B cell (primary cell): ENCODE measurements around the gene IGF2BP3. TPM values are rescaled to one million over a fixed set of nuclear protein-coding genes. Genes with fewer than 3 reads are reported as not detected.

Experiments
- ATAC-seq: fragments of 200-7000 bp; cut with Tn5 transposase; one replicate; pipeline ENCODE4 v1.10.0; 2021; ENCODE audit warnings: low read depth, mild to moderate bottlenecking, moderate number of reproducible peaks, moderate library complexity
- CTCF ChIA-PET: fragments of 350-600 bp; sonication (Branson Sonifier 250); formaldehyde crosslinking; loops from one replicate; lab custom pipeline; 2021; ENCODE audit warnings: antibody characterized with exemption, inconsistent platforms; lab: Charles Lee
- POLR2A ChIA-PET: fragments of 350-600 bp; sonication (Branson Sonifier 250); formaldehyde crosslinking; loops from one replicate; lab custom pipeline; 2021; ENCODE audit warnings: antibody characterized with exemption; lab: Charles Lee
- DNase-seq: peaks from one replicate; pipeline ENCODE4 v3.0.0; 2013
- H2AFZ ChIP-seq: 2 replicates; pipeline ENCODE4 v1.6.1; 2012; ENCODE audit warnings: mild to moderate bottlenecking, low read depth, low read length; ENCODE audit not compliant: insufficient read depth, poor library complexity, severe bottlenecking
- H3K27ac ChIP-seq, 2 donors: 1 replicate in 1 of 2; 2 replicates in 1 of 2; pipeline ENCODE4 v1.5.1; 2012 to 2013; ENCODE audit warnings: low read length in 2 of 2, mild to moderate bottlenecking in 2 of 2, moderate library complexity in 1 of 2
- H3K27me3 ChIP-seq, 4 experiments: fragments of 200-600 bp in 1 of 4; sonication (generic) in 1 of 4; replicated peaks in 1 of 4; 1 replicate in 2 of 4; 2 replicates in 2 of 4; pipeline versions ENCODE4 v1.6.1 to v1.7.0; 2013 to 2016; ENCODE audit warnings: low read length in 3 of 4, mild to moderate bottlenecking in 2 of 4, mixed read lengths in 1 of 4, moderate library complexity in 1 of 4; ENCODE audit not compliant: insufficient read depth in 4 of 4, control insufficient read depth in 3 of 4; ENCODE audit errors: control extremely low read depth in 1 of 4
- H3K36me3 ChIP-seq, 2 experiments: replicated peaks in 1 of 2; 1 replicate in 1 of 2; 2 replicates in 1 of 2; pipeline versions ENCODE4 v1.6.1 to v1.7.1; 2013; ENCODE audit warnings: low read length in 1 of 2; ENCODE audit not compliant: insufficient read depth in 2 of 2, control insufficient read depth in 1 of 2; ENCODE audit errors: control extremely low read depth in 1 of 2, extremely low read depth in 1 of 2
- H3K4me1 ChIP-seq, 2 donors: fragments of 200-600 bp in 1 of 2; sonication (generic) in 1 of 2; 1 replicate in 1 of 2; 2 replicates in 1 of 2; pipeline versions ENCODE4 v1.5.1 to v1.6.1; 2013 to 2017; ENCODE audit warnings: low read length in 2 of 2; ENCODE audit not compliant: control insufficient read depth in 2 of 2, insufficient read depth in 2 of 2
- H3K4me2 ChIP-seq: replicated peaks from 2 replicates; pipeline ENCODE3; 2012; ENCODE audit warnings: mild to moderate bottlenecking, low read depth, low read length; ENCODE audit not compliant: poor library complexity, severe bottlenecking
- H3K4me3 ChIP-seq, 5 experiments: fragments of 200-600 bp in 1 of 5; sonication (generic) in 1 of 5; 1 replicate in 3 of 5; 2 replicates in 2 of 5; pipeline versions ENCODE4 v1.5.1 to v1.7.0; 2011 to 2016; ENCODE audit warnings: low read length in 4 of 5, mild to moderate bottlenecking in 4 of 5, low read depth in 2 of 5, control low read depth in 1 of 5, moderate library complexity in 1 of 5; ENCODE audit not compliant: insufficient read depth in 1 of 5; ENCODE audit errors: control extremely low read depth in 1 of 5, extremely low read depth in 1 of 5
- H3K79me2 ChIP-seq: fragments of 200-600 bp; sonication (generic); one replicate; pipeline ENCODE4 v1.6.0; 2016; ENCODE audit warnings: low read length; ENCODE audit not compliant: control insufficient read depth, insufficient read depth
- H3K9ac ChIP-seq: fragments of 200-600 bp; sonication (generic); 2 replicates; pipeline ENCODE4 v1.6.1; 2017; ENCODE audit warnings: mild to moderate bottlenecking, low read length, moderate library complexity
- H3K9me3 ChIP-seq, 3 donors: one replicate each; pipeline versions ENCODE4 v1.6.1 to v1.7.1; 2013; ENCODE audit warnings: low read length in 2 of 3; ENCODE audit not compliant: control insufficient read depth in 2 of 3, insufficient read depth in 1 of 3; ENCODE audit errors: control extremely low read depth in 1 of 3
- H4K20me1 ChIP-seq: 2 replicates; pipeline ENCODE4 v1.6.0; 2012; ENCODE audit warnings: mild to moderate bottlenecking, low read length; ENCODE audit not compliant: insufficient read depth, control insufficient read depth, poor library complexity, severe bottlenecking
- H3K27ac Mint-ChIP-seq: one replicate; pipeline ENCODE4 v1.8.0; 2021; ENCODE audit warnings: mixed read lengths
- H3K27me3 Mint-ChIP-seq: one replicate; pipeline ENCODE4 v1.8.0; 2021; ENCODE audit warnings: mixed read lengths
- H3K4me1 Mint-ChIP-seq: one replicate; pipeline ENCODE4 v1.8.0; 2021; ENCODE audit warnings: mixed read lengths
- H3K4me3 Mint-ChIP-seq: one replicate; pipeline ENCODE4 v1.8.0; 2021; ENCODE audit warnings: mixed read lengths
- H3K9me3 Mint-ChIP-seq: one replicate; pipeline ENCODE4 v1.8.0; 2022; ENCODE audit warnings: mixed read lengths; ENCODE audit not compliant: insufficient read depth
- EZH2 ChIP-seq: IDR thresholded peaks from 2 replicates; pipeline ENCODE4 v1.6.1; 2012; ENCODE audit warnings: borderline replicate concordance, low read depth, mild to moderate bottlenecking, moderate library complexity, low read length; ENCODE audit not compliant: insufficient read depth, poor library complexity, severe bottlenecking
- WGBS: methylation state at CpG from one replicate; pipeline ENCODE4 v1.1.5; 2013; ENCODE audit warnings: missing lambda C conversion rate; ENCODE audit not compliant: insufficient coverage; 5-methylcytosine and 5-hydroxymethylcytosine counted together
- intact Hi-C: fragments of 100-400 bp; cut with micrococcal nuclease; formaldehyde crosslinking; loops from one replicate; pipeline ENCODE4 v1.10.0; 2022
- polyA plus RNA-seq: library from polyadenylated mRNA; depleted of rRNA; stranded (reverse); fragments of >200 nt; gene quantifications from 2 replicates; pipeline ENCODE4 v1.2.3, GENCODE V29; 2012
- total RNA-seq, 2 donors: library from RNA; stranded (reverse); fragments of 120-200 nt in 1 of 2; gene quantifications; 1 replicate in 1 of 2; 2 replicates in 1 of 2; pipeline versions ENCODE4 v1.2.3 to v1.2.4, GENCODE V29; 2013 to 2022
- TF ChIP-seq, protein P1 (sequence below): fragments of 200-600 bp; IDR thresholded peaks from one replicate; pipeline ENCODE4 v1.8.0; 2022; ENCODE audit warnings: antibody characterized with exemption, mild to moderate bottlenecking

IGF2BP3 gene
- total and polyA plus RNA-seq, 2 donors (not counting 1 experiment from before 2014, with no cell fraction given), result 0.63 to 10.0 TPM

DNA sequence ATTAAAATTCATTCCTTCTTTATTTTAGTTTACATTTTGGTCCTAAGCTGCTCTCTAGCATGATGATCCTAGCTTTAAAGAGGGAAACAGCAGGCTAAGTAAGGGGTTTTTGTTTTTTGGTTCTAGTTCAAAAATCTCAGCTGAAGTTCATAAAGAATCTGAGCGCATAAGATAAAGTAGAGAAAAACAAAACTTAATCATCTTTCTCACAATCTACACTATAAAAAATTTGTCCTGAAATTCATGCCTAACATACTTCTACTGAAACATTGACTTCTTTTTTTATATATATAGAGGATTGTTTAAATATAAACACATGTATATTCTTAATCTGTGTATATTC lies 6.8 kb upstream of the IGF2BP3 start:
- H4K20me1 ChIP-seq, result peaks cover 14% of the 10 kb centered on the region
- CTCF ChIA-PET, result no interaction called here
- no peak overlapping the region for H3K4me2 ChIP-seq
- TF ChIP-seq, protein P1, sequence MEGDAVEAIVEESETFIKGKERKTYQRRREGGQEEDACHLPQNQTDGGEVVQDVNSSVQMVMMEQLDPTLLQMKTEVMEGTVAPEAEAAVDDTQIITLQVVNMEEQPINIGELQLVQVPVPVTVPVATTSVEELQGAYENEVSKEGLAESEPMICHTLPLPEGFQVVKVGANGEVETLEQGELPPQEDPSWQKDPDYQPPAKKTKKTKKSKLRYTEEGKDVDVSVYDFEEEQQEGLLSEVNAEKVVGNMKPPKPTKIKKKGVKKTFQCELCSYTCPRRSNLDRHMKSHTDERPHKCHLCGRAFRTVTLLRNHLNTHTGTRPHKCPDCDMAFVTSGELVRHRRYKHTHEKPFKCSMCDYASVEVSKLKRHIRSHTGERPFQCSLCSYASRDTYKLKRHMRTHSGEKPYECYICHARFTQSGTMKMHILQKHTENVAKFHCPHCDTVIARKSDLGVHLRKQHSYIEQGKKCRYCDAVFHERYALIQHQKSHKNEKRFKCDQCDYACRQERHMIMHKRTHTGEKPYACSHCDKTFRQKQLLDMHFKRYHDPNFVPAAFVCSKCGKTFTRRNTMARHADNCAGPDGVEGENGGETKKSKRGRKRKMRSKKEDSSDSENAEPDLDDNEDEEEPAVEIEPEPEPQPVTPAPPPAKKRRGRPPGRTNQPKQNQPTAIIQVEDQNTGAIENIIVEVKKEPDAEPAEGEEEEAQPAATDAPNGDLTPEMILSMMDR, result no peak
- no peak for TF ChIP-seq EZH2
- Mint-ChIP-seq H3K27ac (no peak overlapping the region), H3K9me3 (no peaks in the 10 kb centered on the region), H3K4me3 (no peak overlapping the region), H3K27me3 (peaks cover 46% of the 10 kb centered on the region), H3K4me1 (peaks cover 12% of the 10 kb centered on the region)
- no peak for DNase-seq
- peaks cover 0 to 76% (median 49%) of the 10 kb centered on the region in 4 experiments for H3K27me3 ChIP-seq
- POLR2A ChIA-PET, result no interaction called here
- no peak overlapping the region for H3K27ac ChIP-seq
- H3K79me2 ChIP-seq, result no peaks in the 10 kb centered on the region
- H3K9ac ChIP-seq, result no peak overlapping the region
- no peak for ATAC-seq
- peaks cover 0 to 17% (median 5%) of the 10 kb centered on the region in 3 donors for H3K9me3 ChIP-seq
- peaks cover 18 to 27% of the 10 kb centered on the region in 2 donors for H3K4me1 ChIP-seq
- no peak overlapping the region for H3K4me3 ChIP-seq
- H2AFZ ChIP-seq, result no peak overlapping the region
- intact Hi-C loops, result no loop called here
- no peaks in the 10 kb centered on the region for H3K36me3 ChIP-seq
- no CpG with 5 or more reads among the region's 1 CpG for WGBS

DNA sequence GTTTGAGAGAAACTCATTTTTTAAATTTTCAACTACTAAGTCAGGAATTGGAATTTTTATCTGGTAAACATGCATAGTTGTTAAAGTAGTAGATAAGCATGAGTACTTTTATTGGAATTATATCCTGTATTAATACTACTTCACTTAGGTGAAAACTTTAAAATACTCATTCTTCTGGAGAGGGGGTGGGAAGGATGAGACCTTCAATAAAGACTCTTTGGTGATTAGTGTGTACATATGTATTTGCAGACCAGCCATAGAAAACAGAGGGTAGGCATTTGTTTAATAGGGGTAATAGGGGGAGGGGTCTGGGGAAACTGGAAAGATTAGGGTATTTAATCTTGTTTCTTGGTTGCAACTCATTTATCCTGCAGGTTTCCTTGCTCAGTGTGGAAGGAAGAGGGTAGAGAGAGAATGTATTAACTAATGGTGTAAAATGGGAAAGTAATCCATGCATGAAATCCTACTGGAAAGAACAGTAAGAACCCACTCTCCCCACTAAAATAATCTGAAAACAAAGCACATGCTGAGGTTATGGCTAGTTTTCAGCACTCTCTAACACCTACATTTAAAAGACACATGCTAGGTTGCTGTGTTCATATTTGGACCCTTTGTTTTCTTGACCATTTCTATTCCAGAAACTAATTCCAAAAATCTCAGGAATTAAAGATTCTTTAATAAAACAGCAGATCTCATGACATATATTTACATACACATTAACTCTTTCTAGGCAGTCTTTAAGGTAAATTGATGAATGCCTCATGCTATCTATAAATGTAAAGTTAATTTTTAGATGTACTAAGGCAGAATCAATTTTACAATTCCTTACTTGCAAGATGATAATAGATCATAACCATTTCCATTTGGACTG lies 6.2 kb upstream of the IGF2BP3 start:
- Mint-ChIP-seq H3K9me3 (no peaks in the 10 kb centered on the region), H3K27me3 (peaks cover 51% of the 10 kb centered on the region), H3K4me3 (no peak overlapping the region), H3K4me1 (peaks cover 14% of the 10 kb centered on the region), H3K27ac (no peak overlapping the region)
- Histone ChIP-seq H3K27ac (no peak overlapping the region), H3K9me3 (peaks cover 0 to 19% (median 7%) of the 10 kb centered on the region in 3 donors), H3K4me1 (peaks cover 19 to 29% of the 10 kb centered on the region in 2 donors), H3K9ac (no peak overlapping the region), H2AFZ (no peak overlapping the region), H3K36me3 (no peaks in the 10 kb centered on the region), H3K4me3 (no peak overlapping the region), H3K79me2 (no peaks in the 10 kb centered on the region), H3K4me2 (no peak overlapping the region), H4K20me1 (peaks cover 17% of the 10 kb centered on the region), H3K27me3 (peaks cover 0 to 82% (median 55%) of the 10 kb centered on the region in 4 experiments)
- TF ChIP-seq, protein P1, result no peak
- TF ChIP-seq EZH2, result no peak
- POLR2A ChIA-PET, result no interaction called here
- CTCF ChIA-PET, result no interaction called here
- ATAC-seq, result no peak
- no peak for DNase-seq
- intact Hi-C loops, result no loop called here
